Trophoblast cell (in vitro differentiated cells and primary cell): Measurements from ENCODE around the gene SNRK.

ENCODE experiments used
- DNase-seq, 2 donors: peaks; one replicate each; pipeline ENCODE4 v3.0.0-alpha.2; 2016
- H2AFZ ChIP-seq: 2 replicates; pipeline ENCODE4 v1.6.1; 2013; ENCODE audit warnings: low read length, moderate library complexity, mild to moderate bottlenecking; ENCODE audit not compliant: insufficient read depth, poor library complexity
- H2AK5ac ChIP-seq: 2 replicates; pipeline ENCODE4 v1.6.1; 2013; ENCODE audit warnings: mild to moderate bottlenecking, low read length
- H2BK120ac ChIP-seq: 2 replicates; pipeline ENCODE4 v1.6.1; 2013; ENCODE audit warnings: low read length, mild to moderate bottlenecking, moderate library complexity; ENCODE audit not compliant: insufficient read depth, poor library complexity
- H2BK12ac ChIP-seq: 2 replicates; pipeline ENCODE4 v1.6.1; 2013; ENCODE audit warnings: mild to moderate bottlenecking, low read length, moderate library complexity
- H2BK5ac ChIP-seq: 2 replicates; pipeline ENCODE4 v1.6.1; 2013; ENCODE audit warnings: low read length, low read depth, moderate library complexity, mild to moderate bottlenecking; ENCODE audit not compliant: poor library complexity
- H3K14ac ChIP-seq: 2 replicates; pipeline ENCODE4 v1.6.1; 2013; ENCODE audit warnings: mild to moderate bottlenecking, low read length
- H3K18ac ChIP-seq: 2 replicates; pipeline ENCODE4 v1.6.1; 2013; ENCODE audit warnings: mild to moderate bottlenecking, low read length
- H3K23ac ChIP-seq: 2 replicates; pipeline ENCODE4 v1.6.1; 2013; ENCODE audit warnings: low read length
- H3K27ac ChIP-seq: 2 replicates; pipeline ENCODE4 v1.5.1; 2013; ENCODE audit warnings: low read depth, mild to moderate bottlenecking, inconsistent platforms, low read length, moderate library complexity
- H3K27me3 ChIP-seq: 2 replicates; pipeline ENCODE4 v1.6.1; 2013; ENCODE audit warnings: inconsistent platforms, mild to moderate bottlenecking, low read length, moderate library complexity; ENCODE audit not compliant: insufficient read depth
- H3K36me3 ChIP-seq, 2 experiments: 1 replicate in 1 of 2; 2 replicates in 1 of 2; pipeline ENCODE4 v1.6.1; 2013; ENCODE audit warnings: low read length in 2 of 2, mild to moderate bottlenecking in 2 of 2, moderate library complexity in 1 of 2; ENCODE audit not compliant: insufficient read depth in 2 of 2, control insufficient read depth in 1 of 2
- H3K4ac ChIP-seq: 2 replicates; pipeline ENCODE4 v1.6.1; 2013; ENCODE audit warnings: low read depth, mild to moderate bottlenecking, low read length, moderate library complexity
- H3K4me1 ChIP-seq, 2 experiments: 1 replicate in 1 of 2; 2 replicates in 1 of 2; pipeline ENCODE4 v1.6.1; 2013; ENCODE audit warnings: low read length in 2 of 2, mild to moderate bottlenecking in 2 of 2, moderate library complexity in 1 of 2; ENCODE audit not compliant: insufficient read depth in 2 of 2, control insufficient read depth in 1 of 2
- H3K4me2 ChIP-seq: 2 replicates; pipeline ENCODE4 v1.6.1; 2013; ENCODE audit warnings: inconsistent platforms, mild to moderate bottlenecking, low read length, moderate library complexity
- H3K4me3 ChIP-seq: 2 replicates; pipeline ENCODE4 v1.5.1; 2013; ENCODE audit warnings: mild to moderate bottlenecking, low read depth, low read length, inconsistent platforms
- H3K79me1 ChIP-seq: one replicate; pipeline ENCODE4 v1.6.1; 2013; ENCODE audit warnings: low read length
- H3K79me2 ChIP-seq: 2 replicates; pipeline ENCODE4 v1.6.1; 2013; ENCODE audit warnings: low read length, mild to moderate bottlenecking; ENCODE audit not compliant: control insufficient read depth, insufficient read depth, poor library complexity
- H3K9ac ChIP-seq: 2 replicates; pipeline ENCODE4 v1.6.1; 2013; ENCODE audit warnings: mild to moderate bottlenecking, low read length
- H3K9me3 ChIP-seq: 2 replicates; pipeline ENCODE4 v1.6.1; 2013; ENCODE audit warnings: low read depth, mild to moderate bottlenecking, control low read depth, inconsistent platforms, low read length; ENCODE audit not compliant: insufficient read depth
- H4K12ac ChIP-seq: 2 replicates; pipeline ENCODE4 v1.6.1; 2013; ENCODE audit warnings: low read depth, mild to moderate bottlenecking, low read length, moderate library complexity
- H4K8ac ChIP-seq: 2 replicates; pipeline ENCODE4 v1.6.1; 2013; ENCODE audit warnings: low read depth, mild to moderate bottlenecking, low read length, moderate library complexity
- H4K91ac ChIP-seq: one replicate; pipeline ENCODE4 v1.6.1; 2013; ENCODE audit warnings: low read depth, mild to moderate bottlenecking, low read length, moderate library complexity
- WGBS: extraction: QIAGEN DNeasy Blood & Tissue Kit; methylation state at CpG from one replicate; pipeline ENCODE4 v1.1.7; 2013; ENCODE audit warnings: missing lambda C conversion rate; ENCODE audit not compliant: insufficient read length, insufficient coverage; ENCODE audit errors: extremely low coverage; 5-methylcytosine and 5-hydroxymethylcytosine counted together

SNRK gene

DNA sequence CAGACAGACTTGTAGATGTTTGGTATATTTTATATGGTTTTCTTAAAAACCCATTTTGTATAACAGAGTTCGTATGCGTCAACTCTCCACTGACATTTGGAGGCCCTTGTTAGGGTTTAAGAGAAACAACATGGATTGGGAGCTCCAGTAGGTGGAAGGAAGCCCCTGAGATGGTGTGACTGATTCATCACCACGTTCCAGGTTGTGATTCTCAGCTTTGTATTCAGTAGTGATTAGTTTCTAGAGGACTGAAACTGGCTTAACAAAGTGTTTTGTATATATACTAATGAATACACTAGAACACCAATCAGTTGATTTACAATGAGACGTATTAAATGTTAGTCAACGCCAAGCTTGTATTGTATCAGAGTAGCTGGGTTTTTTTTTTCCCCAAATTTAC lies 33.9 kb downstream of the SNRK start:
- no CpG with 5 or more reads among the region's 5 CpGs for WGBS
- Histone ChIP-seq H3K4me2 (no peak overlapping the region), H2AK5ac (no peak overlapping the region), H3K9me3 (no peaks in the 10 kb centered on the region), H3K4ac (no peak overlapping the region), H2BK12ac (no peak overlapping the region), H3K14ac (no peak overlapping the region), H3K4me1 (peaks cover 2 to 9% of the 10 kb centered on the region in 2 experiments), H3K9ac (no peak overlapping the region), H2BK5ac (no peak overlapping the region), H3K18ac (no peak overlapping the region), H4K12ac (no peak overlapping the region), H4K91ac (no peak overlapping the region), H3K4me3 (no peak overlapping the region), H3K79me2 (no peaks in the 10 kb centered on the region), H3K79me1 (no peaks in the 10 kb centered on the region), H2AFZ (no peak overlapping the region), H4K8ac (no peak overlapping the region), H3K27me3 (no peaks in the 10 kb centered on the region), H3K23ac (no peak overlapping the region), H3K27ac (no peak overlapping the region), H2BK120ac (no peak overlapping the region), H3K36me3 (peaks cover 0 to 2% of the 10 kb centered on the region in 2 experiments)
- DNase-seq = no peak

- no peak overlapping the region for H4K12ac ChIP-seq
- H2BK120ac ChIP-seq = no peak overlapping the region
- no peak overlapping the region for H2BK12ac ChIP-seq
- no peak overlapping the region for H2BK5ac ChIP-seq
- DNase-seq = no peak
- no peak overlapping the region for H3K9ac ChIP-seq
- no peaks in the 10 kb centered on the region for H3K79me1 ChIP-seq
- no peaks in the 10 kb centered on the region for H3K27me3 ChIP-seq
- H3K23ac ChIP-seq = no peak overlapping the region
- no peaks in the 10 kb centered on the region for H3K9me3 ChIP-seq
- H3K4me3 ChIP-seq = no peak overlapping the region
- H3K4me1 ChIP-seq = no peaks in the 10 kb centered on the region
- no peaks in the 10 kb centered on the region for H3K36me3 ChIP-seq
- no peak overlapping the region for H2AK5ac ChIP-seq
- H4K91ac ChIP-seq = no peak overlapping the region
- no peak overlapping the region for H3K4ac ChIP-seq
- no CpG with 5 or more reads among the region's 1 CpG for WGBS
- no peak overlapping the region for H3K18ac ChIP-seq
- no peak overlapping the region for H3K4me2 ChIP-seq
- H3K14ac ChIP-seq = no peak overlapping the region
- no peak overlapping the region for H4K8ac ChIP-seq
- no peak overlapping the region for H2AFZ ChIP-seq
- no peak overlapping the region for H3K27ac ChIP-seq
- no peaks in the 10 kb centered on the region for H3K79me2 ChIP-seq
These were observed 37.2 kb downstream of the SNRK start for GRCh38 chr3:43323541-43323940.

DNA sequence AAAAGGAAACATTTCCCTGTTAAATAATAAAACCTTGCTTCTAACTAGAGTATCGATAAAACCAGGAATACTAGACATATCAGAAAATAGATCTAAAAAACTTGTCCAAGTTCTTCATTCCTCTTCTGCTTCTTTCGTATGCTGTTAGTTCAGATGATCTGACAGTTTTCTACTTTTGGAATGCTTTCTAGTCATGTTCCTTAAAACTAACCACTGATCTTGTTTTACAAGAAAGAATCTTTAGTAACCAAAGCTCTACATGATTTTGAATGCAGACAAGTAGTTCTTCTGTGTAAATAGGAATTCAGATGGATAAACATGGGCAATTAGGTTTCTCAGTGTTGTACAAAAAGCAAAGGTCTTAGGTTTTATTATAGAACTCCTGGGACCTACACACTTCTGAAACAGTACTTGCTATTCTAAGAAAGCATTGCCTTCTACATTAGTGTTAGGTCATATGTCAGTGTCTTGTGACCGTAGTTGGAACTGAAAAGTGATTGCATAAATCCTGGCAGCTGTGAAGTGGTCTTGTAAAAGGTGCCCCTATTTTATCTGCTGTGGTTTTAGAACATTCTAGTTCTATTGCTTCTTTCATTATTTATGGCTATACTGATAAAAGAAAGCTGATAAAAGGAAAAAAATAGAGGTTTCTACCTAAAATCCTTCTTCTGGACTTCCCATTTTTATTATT lies 40.7 kb downstream of the SNRK start:
- WGBS = no CpG with 5 or more reads among the region's 3 CpGs

DNA sequence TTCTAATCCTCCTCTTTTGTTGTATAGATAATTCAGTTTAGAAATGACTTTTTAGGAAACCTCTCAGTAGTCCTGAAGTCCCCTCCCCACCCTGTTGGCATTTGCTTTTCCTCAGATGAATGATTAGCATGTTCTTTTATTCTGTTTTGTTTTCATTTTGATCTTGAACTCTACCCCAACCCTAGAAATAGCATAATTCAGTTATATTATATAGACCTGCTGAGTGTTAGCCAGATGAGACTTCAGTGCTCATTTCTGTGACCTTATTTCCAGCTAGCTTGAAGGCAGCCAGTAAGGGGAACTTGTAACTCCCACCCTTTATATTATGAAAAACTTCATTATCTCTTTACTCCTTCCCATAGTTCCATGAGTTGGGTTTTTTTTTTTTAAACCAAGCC lies 41.2 kb downstream of the SNRK start:
- no peak overlapping the region for H4K8ac ChIP-seq
- no peak overlapping the region for H3K9ac ChIP-seq

More for the DNA sequence above, 40.7 kb downstream of the SNRK start:
- no peaks in the 10 kb centered on the region for H3K36me3 ChIP-seq
- no peak overlapping the region for H3K23ac ChIP-seq
- no peak overlapping the region for H3K27ac ChIP-seq
- H3K79me1 ChIP-seq = no peaks in the 10 kb centered on the region
- H3K27me3 ChIP-seq = no peaks in the 10 kb centered on the region
- DNase-seq = peak in 1 of 2 donors; percentile 2
- no peak overlapping the region for H2BK120ac ChIP-seq
- no peak overlapping the region for H2AK5ac ChIP-seq
- no peak overlapping the region for H3K14ac ChIP-seq
- no peaks in the 10 kb centered on the region for H3K9me3 ChIP-seq
- no peaks in the 10 kb centered on the region for H3K79me2 ChIP-seq
- no peak overlapping the region for H4K8ac ChIP-seq
- H2BK5ac ChIP-seq = no peak overlapping the region
- no peak overlapping the region for H2AFZ ChIP-seq
- no peak overlapping the region for H3K9ac ChIP-seq
- H3K4me1 ChIP-seq = no peaks in the 10 kb centered on the region
- no peak overlapping the region for H3K18ac ChIP-seq
- no peak overlapping the region for H3K4me3 ChIP-seq
- no peak overlapping the region for H2BK12ac ChIP-seq
- H4K12ac ChIP-seq = no peak overlapping the region
- H4K91ac ChIP-seq = no peak overlapping the region
- H3K4ac ChIP-seq = no peak overlapping the region
- H3K4me2 ChIP-seq = no peak overlapping the region

More for the DNA sequence above, 41.2 kb downstream of the SNRK start:
- Histone ChIP-seq H2BK12ac (no peak overlapping the region), H2BK120ac (no peak overlapping the region), H3K79me2 (no peaks in the 10 kb centered on the region), H3K18ac (no peak overlapping the region), H4K91ac (no peak overlapping the region), H3K27me3 (no peaks in the 10 kb centered on the region), H3K23ac (no peak overlapping the region), H3K4me1 (no peaks in the 10 kb centered on the region), H3K4me2 (no peak overlapping the region), H3K79me1 (no peaks in the 10 kb centered on the region), H3K4ac (no peak overlapping the region), H3K4me3 (no peak overlapping the region), H4K12ac (no peak overlapping the region), H3K27ac (no peak overlapping the region), H2AK5ac (no peak overlapping the region), H3K14ac (no peak overlapping the region), H3K36me3 (no peaks in the 10 kb centered on the region), H3K9me3 (no peaks in the 10 kb centered on the region), H2BK5ac (no peak overlapping the region), H2AFZ (no peak overlapping the region)
- DNase-seq = no peak
